Left lung (tissue), 10 donors: ENCODE measurements around the gene CRKL. TPM values are rescaled to one million over a fixed set of nuclear protein-coding genes. Genes with fewer than 3 reads are reported as not detected.
"Not testable (repeated sequence)": the region's sequence is repeated elsewhere in the genome, so short reads cannot be mapped to it uniquely, and the experiment has no call there.

Experiments used
- ATAC-seq: fragments of 200-7000 bp; cut with Tn5 transposase; one replicate; pipeline ENCODE4 v1.9.1; 2020; ENCODE audit warnings: moderate library complexity
- DNase-seq, 4 donors: peaks; one replicate each; pipeline ENCODE4 v3.0.0-alpha.2; 2013 to 2020
- H3K27ac ChIP-seq, 2 donors: fragments of 200-600 bp; sonication (generic) in 1 of 2; one replicate each; pipeline versions ENCODE4 v1.5.0 to v1.8.0; 2020 to 2021
- H3K27me3 ChIP-seq, 2 donors: fragments of 200-600 bp; sonication (generic) in 1 of 2; one replicate each; pipeline versions ENCODE4 v1.5.0 to v1.8.0; 2020 to 2021
- H3K36me3 ChIP-seq, 2 donors: fragments of 200-600 bp; sonication (generic) in 1 of 2; one replicate each; pipeline versions ENCODE4 v1.5.0 to v1.8.0; 2020 to 2021
- H3K4me1 ChIP-seq, 2 donors: fragments of 200-600 bp; one replicate each; pipeline ENCODE4 v1.8.0; 2021
- H3K4me3 ChIP-seq, 2 donors: fragments of 200-600 bp; sonication (generic) in 1 of 2; one replicate each; pipeline versions ENCODE4 v1.5.0 to v1.8.0; 2020 to 2021; ENCODE audit warnings: mild to moderate bottlenecking in 1 of 2
- H3K9me3 ChIP-seq, 2 donors: fragments of 200-600 bp; sonication (generic) in 1 of 2; one replicate each; pipeline versions ENCODE4 v1.5.0 to v1.8.0; 2020 to 2021
- CTCF ChIP-seq, 2 donors: fragments of 200-600 bp; sonication (generic) in 1 of 2; IDR thresholded peaks; one replicate each; pipeline versions ENCODE4 v1.5.0 to v1.8.0; 2021; ENCODE audit warnings: antibody characterized with exemption in 2 of 2
- intact Hi-C, 2 donors: fragments of 100-400 bp; cut with DNase I; formaldehyde crosslinking; loops; one replicate each; pipeline versions ENCODE4 v1.11.2 to v1.14.2; 2022
- polyA plus RNA-seq, 6 donors: library from polyadenylated mRNA; unstranded; fragments of 120-200 nt; gene quantifications; one replicate each; pipeline ENCODE4 v1.2.1, GENCODE V29; 2013; ENCODE audit not compliant: insufficient read length in 6 of 6
- total RNA-seq, 2 donors: library from RNA; stranded (reverse); fragmentation: NEBNext Ultra II Directional; extraction: Animal tissue kit (Norgen Biotek cat#: 25700); gene quantifications; one replicate each; pipeline ENCODE4 v1.2.1, GENCODE V29; 2021
- donor health status: DM: no; HTN: yes; CAD: no.
- donor health status: DM: no; HTN: no; CAD: no.

CRKL gene
- total and polyA plus RNA-seq, 8 donors: 56.7 to 67.4 (median 64.8) TPM

- Histone ChIP-seq H3K27me3 (no peaks in the 10 kb centered on the region), H3K9me3 (no peaks in the 10 kb centered on the region), H3K4me1 (peaks cover 15 to 58% of the 10 kb centered on the region in 2 donors), H3K4me3 (no peak overlapping the region), H3K27ac (peak overlapping the region; percentile 23 to 33), H3K36me3 (peaks cover 0 to 37% of the 10 kb centered on the region in 2 donors)
- intact Hi-C loops: no loop called here
- DNase-seq: peak in 2 of 4 donors; percentile 60 to 63
- TF ChIP-seq CTCF (IDR thresholded peaks at IDR 0.05): no peak
- peak; percentile 92 for ATAC-seq
Measured at GRCh38 chr22:20937031-20937793, 20.0 kb downstream of the CRKL start.

- Histone ChIP-seq H3K27me3 (no peaks in the 10 kb centered on the region), H3K36me3 (peaks cover 0 to 37% of the 10 kb centered on the region in 2 donors), H3K4me3 (no peak overlapping the region), H3K4me1 (peaks cover 15 to 58% of the 10 kb centered on the region in 2 donors), H3K9me3 (no peaks in the 10 kb centered on the region), H3K27ac (peak overlapping the region; percentile 2 to 33)
- ATAC-seq (peak; percentile 20), DNase-seq (no peak)
- intact Hi-C loops: no loop called here
- TF ChIP-seq CTCF (IDR thresholded peaks at IDR 0.05): no peak
Measured at GRCh38 chr22:20937794-20938671, 20.8 kb downstream of the CRKL start.

- not testable (repeated sequence) for ATAC-seq
Measured at GRCh38 chr22:20939457-20940185, 22.4 kb downstream of the CRKL start.

GRCh38 chr22:20940186-20940651 is 23.0 kb downstream of the CRKL start:
- intact Hi-C loops: no loop called here
- Histone ChIP-seq H3K4me3 (no peak overlapping the region), H3K27ac (no peak overlapping the region), H3K4me1 (peaks cover 17 to 69% of the 10 kb centered on the region in 2 donors), H3K9me3 (no peaks in the 10 kb centered on the region), H3K36me3 (peaks cover 0 to 20% of the 10 kb centered on the region in 2 donors), H3K27me3 (no peaks in the 10 kb centered on the region)
- TF ChIP-seq CTCF (IDR thresholded peaks at IDR 0.05): no peak
- ATAC-seq (no peak), DNase-seq (no peak)

More at GRCh38 chr22:20939457-20940185, 22.4 kb downstream of the CRKL start:
- H3K27me3 ChIP-seq, intact Hi-C loops, H3K4me3 ChIP-seq, DNase-seq, H3K27ac ChIP-seq, H3K9me3 ChIP-seq: not testable (repeated sequence)
- Histone ChIP-seq H3K4me1 (peaks cover 15 to 69% of the 10 kb centered on the region in 2 donors), H3K36me3 (peaks cover 0 to 26% of the 10 kb centered on the region in 2 donors)

- peaks cover 23 to 69% of the 10 kb centered on the region in 2 donors for H3K4me1 ChIP-seq
Measured at GRCh38 chr22:20940904-20941385, 23.7 kb downstream of the CRKL start.

GRCh38 chr22:20942203-20942902 is 25.1 kb downstream of the CRKL start:
- H3K4me3 ChIP-seq, H3K9me3 ChIP-seq, H3K27ac ChIP-seq, DNase-seq, H3K27me3 ChIP-seq, H3K36me3 ChIP-seq, ATAC-seq, intact Hi-C loops: not testable (repeated sequence)
- H3K4me1 ChIP-seq: peaks cover 24 to 61% of the 10 kb centered on the region in 2 donors

More at GRCh38 chr22:20940904-20941385, 23.7 kb downstream of the CRKL start:
- intact Hi-C loops: no loop called here
- ATAC-seq: no peak
- Histone ChIP-seq H3K9me3 (no peaks in the 10 kb centered on the region), H3K4me3 (no peak overlapping the region), H3K27me3 (no peaks in the 10 kb centered on the region), H3K27ac (no peak overlapping the region), H3K36me3 (peaks cover 0 to 13% of the 10 kb centered on the region in 2 donors)
- no peak for DNase-seq
- no peak for TF ChIP-seq CTCF (IDR thresholded peaks at IDR 0.05)
